ENCODE data around the gene HECW1.

- TF ChIP-seq LARP7 (IDR thresholded peaks at IDR 0.05) (no peak), CTCF (IDR thresholded peaks at IDR 0.05 in 2 of 3, conservative IDR thresholded peaks at IDR 0.05 in 1 of 3; ENCODE audit: control insufficient read depth in 2 of 3, extremely low read depth in 1 of 3, insufficient read depth in 1 of 3, low read depth in 3 of 3, low read length in 3 of 3) (no peak), FOXK2 (IDR thresholded peaks at IDR 0.05) (no peak), SMARCA5 (IDR thresholded peaks at IDR 0.05) (no peak), ZNF274 (IDR thresholded peaks at IDR 0.05; ENCODE audit: insufficient read depth, insufficient read length) (no peak), SMAD1 (IDR thresholded peaks at IDR 0.05; ENCODE audit: low read depth, partially characterized antibody) (no peak), BHLHE40 (IDR thresholded peaks at IDR 0.05; ENCODE audit: borderline replicate concordance in 1 of 2, low read depth in 2 of 2, low read length in 1 of 2) (no peak), SIN3A (IDR thresholded peaks at IDR 0.05; ENCODE audit: low read depth, low read length) (no peak), RCOR1 (conservative IDR thresholded peaks at IDR 0.05; ENCODE audit: low read depth, low read length) (no peak)
Measured at GRCh38 chr7:43295429-43295828, 183.0 kb downstream of the HECW1 start.

All from GM12878 (cell line).